GM12864 (cell line): Measurements from ENCODE around the gene PGA5.

Experiments used
- DNase-seq: peaks from one replicate; pipeline ENCODE4 v3.0.0-alpha.2; 2011; ENCODE audit warnings: low read depth
- H3K4me3 ChIP-seq: 2 replicates; pipeline ENCODE4 v1.5.1; 2011; ENCODE audit warnings: mild to moderate bottlenecking, low read depth, low read length, control low read depth
- CTCF ChIP-seq: IDR thresholded peaks from 2 replicates; pipeline ENCODE4 v1.5.1; 2011; ENCODE audit warnings: low read depth, mild to moderate bottlenecking, moderate library complexity, low read length, control low read depth, inconsistent platforms; ENCODE audit errors: missing control alignments

PGA5 gene

GRCh38 chr11:61268588-61269250, 27.7 kb downstream of the PGA5 start:
- TF ChIP-seq CTCF, result no peak
- H3K4me3 ChIP-seq, result no peak overlapping the region
- DNase-seq, result no peak

DNA sequence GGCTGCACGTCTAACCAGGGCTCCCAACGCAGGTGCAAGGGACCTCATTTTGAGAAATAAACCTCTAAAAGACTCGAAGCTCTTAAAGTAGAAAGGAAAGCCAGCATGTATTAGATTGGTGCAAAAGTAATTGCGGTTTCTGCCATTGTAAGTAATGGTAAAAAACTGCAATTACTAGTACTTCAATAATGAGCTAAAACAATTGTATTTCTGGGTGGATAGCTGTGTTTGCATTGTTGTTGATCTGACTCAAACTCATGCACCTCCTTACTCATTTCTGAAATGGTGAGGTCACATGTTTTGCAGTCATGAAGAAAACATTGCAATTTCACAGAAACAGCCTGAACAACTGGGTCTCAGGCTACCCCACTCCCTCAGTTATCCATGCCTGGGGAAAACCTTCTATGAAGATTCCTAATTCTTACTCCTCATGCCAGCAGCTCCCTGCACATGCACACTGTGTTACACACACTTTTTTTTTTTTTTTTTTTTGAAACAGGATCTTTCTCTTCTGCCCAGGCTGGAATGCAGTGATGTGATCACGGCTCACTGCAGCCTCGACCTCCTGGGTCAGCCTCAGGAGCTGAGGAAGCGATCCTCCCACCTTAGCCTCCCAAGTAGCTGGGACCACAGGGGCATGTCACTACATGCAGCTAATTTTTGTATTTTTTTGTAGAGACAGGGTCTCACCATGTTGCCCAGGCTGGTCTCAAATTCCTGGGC, 29.5 kb downstream of the PGA5 start:
- H3K4me3 ChIP-seq, result no peak overlapping the region
- no peak for DNase-seq
- no peak for TF ChIP-seq CTCF

DNA sequence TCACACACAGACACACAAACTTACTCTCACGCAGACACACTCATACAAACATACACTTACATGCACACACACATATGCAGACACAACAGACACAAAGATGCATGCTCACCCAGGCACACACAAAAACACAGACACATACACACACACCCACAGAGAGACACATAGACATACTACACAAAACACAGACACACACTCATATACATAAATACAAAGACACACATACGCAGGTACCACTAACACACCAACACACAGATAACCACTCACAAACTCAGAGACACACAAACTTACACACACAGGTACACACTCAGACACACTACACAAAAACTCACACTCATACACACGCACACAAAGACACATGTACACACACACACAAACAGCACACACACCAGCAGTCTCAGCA, 31.8 kb downstream of the PGA5 start:
- TF ChIP-seq CTCF, result no peak
- H3K4me3 ChIP-seq, result no peak overlapping the region
- DNase-seq, result no peak

DNA sequence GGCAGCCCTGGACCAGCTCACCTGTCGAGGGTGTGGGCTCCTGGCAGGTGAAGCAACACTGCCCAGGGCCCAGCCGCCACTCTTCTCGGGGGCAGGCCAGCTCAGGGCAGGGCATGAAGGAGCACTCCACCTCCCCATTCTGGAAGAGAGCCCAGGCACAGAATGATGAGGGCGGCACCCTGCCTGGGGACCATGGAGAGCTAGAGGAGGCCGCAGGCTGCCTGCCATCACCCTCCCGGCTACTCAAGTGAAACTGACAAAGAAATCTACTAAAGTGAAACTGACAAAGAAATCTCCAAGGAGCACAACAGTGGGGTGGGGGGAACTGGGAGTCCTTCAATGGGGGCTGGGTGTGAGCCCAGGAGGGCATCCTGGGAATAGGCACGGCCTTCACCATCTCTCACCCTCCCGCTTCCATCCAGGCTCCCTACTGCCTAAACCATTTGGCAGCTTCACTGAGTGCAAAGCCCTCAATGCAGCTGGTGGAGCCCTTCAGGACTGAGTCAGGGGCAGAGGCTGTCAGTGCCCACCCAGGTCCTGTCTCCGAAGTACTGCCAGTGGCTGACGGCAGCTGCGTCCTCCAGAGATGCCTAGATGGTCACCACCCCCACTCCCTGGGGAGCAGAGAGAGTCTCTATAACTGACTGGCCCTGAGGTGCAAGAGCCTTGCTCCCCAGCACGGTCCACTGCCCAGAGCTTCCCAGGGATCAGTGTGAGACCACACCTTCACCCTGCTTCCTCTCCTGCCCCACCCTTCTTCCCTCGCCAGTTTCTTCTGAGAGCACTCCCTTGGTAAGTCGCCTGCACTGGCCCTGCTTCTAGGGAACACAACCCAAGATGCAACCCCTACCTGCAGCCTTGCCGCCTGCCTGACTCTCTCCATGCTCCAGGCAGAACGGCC, 32.5 kb downstream of the PGA5 start:
- no peak for DNase-seq
- H3K4me3 ChIP-seq, result no peak overlapping the region
- no peak for TF ChIP-seq CTCF

DNA sequence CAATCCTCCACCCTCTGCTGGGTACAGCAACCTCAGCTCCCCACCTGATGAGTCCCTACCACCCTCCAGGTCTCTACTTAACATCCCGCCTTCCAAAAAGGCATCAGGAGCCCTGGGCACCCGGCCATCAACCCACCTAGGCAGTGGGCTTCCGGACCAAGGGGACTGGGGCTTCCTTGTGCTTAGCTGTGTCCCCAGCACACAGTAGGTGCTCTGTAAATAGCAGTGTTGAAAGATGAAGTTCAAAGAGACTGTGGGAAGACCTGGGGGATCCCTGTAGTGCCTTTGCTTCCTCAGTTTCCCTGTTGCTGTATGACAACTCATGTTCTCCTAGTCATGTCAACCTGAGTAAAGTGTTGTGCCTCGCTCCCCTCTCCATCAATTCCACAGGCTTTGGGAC, 33.1 kb downstream of the PGA5 start:
- H3K4me3 ChIP-seq, result no peak overlapping the region
- no peak for DNase-seq
- no peak for TF ChIP-seq CTCF

DNA sequence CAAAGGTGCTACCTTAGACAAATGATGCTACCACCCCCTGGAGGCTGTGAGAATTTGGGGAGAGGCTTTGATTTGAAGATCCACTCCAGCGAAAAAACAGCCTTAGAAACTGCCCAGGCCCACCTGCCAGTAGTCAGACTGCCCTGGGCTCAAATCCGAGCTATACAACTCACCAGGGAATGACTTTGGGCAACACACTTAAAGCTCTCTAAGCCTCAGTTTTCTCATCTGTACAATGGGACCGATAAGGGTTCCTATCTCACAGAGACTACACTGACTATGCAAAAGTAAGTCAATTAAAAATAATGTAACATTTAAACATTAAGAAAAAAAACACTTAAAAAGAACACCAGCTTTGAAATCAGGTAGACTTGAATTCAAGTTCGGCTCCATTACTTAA, 34.2 kb downstream of the PGA5 start:
- no peak for DNase-seq
- no peak overlapping the region for H3K4me3 ChIP-seq
- TF ChIP-seq CTCF, result no peak
